Naive thymus-derived CD4-positive, alpha-beta T cell (primary cell): Measurements from ENCODE around the gene TGFBI. TPM values are rescaled to one million over a fixed set of nuclear protein-coding genes. Genes with fewer than 3 reads are reported as not detected.

ENCODE experiments used
- ATAC-seq: fragments of 150-1000 bp; cut with Tn5 transposase; 2 replicates; pipeline ENCODE4 v1.10.0; 2021; ENCODE audit warnings: mild to moderate bottlenecking, moderate library complexity
- CTCF ChIA-PET: fragments of 350-600 bp; sonication (Branson Sonifier 250); formaldehyde crosslinking; loops from one replicate; lab custom pipeline; 2021; ENCODE audit warnings: antibody characterized with exemption; lab: Charles Lee
- POLR2A ChIA-PET: fragments of 350-600 bp; sonication (Branson Sonifier 250); formaldehyde crosslinking; loops from one replicate; lab custom pipeline; 2021; ENCODE audit warnings: antibody characterized with exemption, inconsistent platforms; lab: Charles Lee
- DNase-seq, 9 donors: peaks; one replicate each; pipeline versions ENCODE4 v3.0.0 to v3.0.0-alpha.2; 2020 to 2022; ENCODE audit warnings: mixed read lengths in 1 of 9
- H3K27ac ChIP-seq: one replicate; pipeline ENCODE4 v1.7.0; 2013; ENCODE audit warnings: mild to moderate bottlenecking, low read depth, low read length, moderate library complexity
- H3K27me3 ChIP-seq, 2 donors: one replicate each; pipeline ENCODE4 v1.7.0; 2013; ENCODE audit warnings: low read length in 2 of 2, mild to moderate bottlenecking in 2 of 2, moderate library complexity in 2 of 2; ENCODE audit not compliant: control insufficient read depth in 2 of 2, insufficient read depth in 2 of 2
- H3K36me3 ChIP-seq, 3 experiments: 1 replicate in 2 of 3; 2 replicates in 1 of 3; pipeline ENCODE4 v1.7.0; 2013; ENCODE audit warnings: low read length in 3 of 3, mild to moderate bottlenecking in 3 of 3, moderate library complexity in 1 of 3; ENCODE audit not compliant: insufficient read depth in 3 of 3, control insufficient read depth in 2 of 3
- H3K4me1 ChIP-seq, 2 donors: one replicate each; pipeline ENCODE4 v1.7.0; 2013; ENCODE audit warnings: low read length in 2 of 2, mild to moderate bottlenecking in 2 of 2, moderate library complexity in 1 of 2; ENCODE audit not compliant: control insufficient read depth in 2 of 2, insufficient read depth in 2 of 2
- H3K4me3 ChIP-seq: 2 replicates; pipeline ENCODE4 v1.7.0; 2013; ENCODE audit warnings: mild to moderate bottlenecking, low read length
- H3K9me3 ChIP-seq, 3 experiments: 1 replicate in 2 of 3; 2 replicates in 1 of 3; pipeline ENCODE4 v1.7.0; 2013; ENCODE audit warnings: low read length in 3 of 3; ENCODE audit not compliant: control insufficient read depth in 2 of 3
- H3K27ac Mint-ChIP-seq, 9 donors: one replicate each; pipeline ENCODE4 v1.8.0; 2020 to 2022; ENCODE audit warnings: mixed read lengths in 9 of 9, mild to moderate bottlenecking in 8 of 9, moderate library complexity in 5 of 9, inconsistent platforms in 2 of 9
- H3K27me3 Mint-ChIP-seq, 5 donors: one replicate each; pipeline ENCODE4 v1.8.0; 2021 to 2022; ENCODE audit warnings: mixed read lengths in 5 of 5, mild to moderate bottlenecking in 1 of 5
- H3K36me3 Mint-ChIP-seq, 5 donors: one replicate each; pipeline ENCODE4 v1.8.0; 2020 to 2022; ENCODE audit warnings: mixed read lengths in 5 of 5, mild to moderate bottlenecking in 3 of 5, inconsistent platforms in 1 of 5
- H3K4me1 Mint-ChIP-seq, 7 donors: one replicate each; pipeline ENCODE4 v1.8.0; 2020 to 2022; ENCODE audit warnings: mixed read lengths in 7 of 7, mild to moderate bottlenecking in 3 of 7, inconsistent platforms in 1 of 7
- H3K4me3 Mint-ChIP-seq, 10 donors: one replicate each; pipeline ENCODE4 v1.8.0; 2020 to 2022; ENCODE audit warnings: mild to moderate bottlenecking in 10 of 10, mixed read lengths in 10 of 10, moderate library complexity in 6 of 10, inconsistent platforms in 2 of 10
- H3K9me3 Mint-ChIP-seq, 11 donors: one replicate each; pipeline ENCODE4 v1.8.0; 2020 to 2022; ENCODE audit warnings: mixed read lengths in 11 of 11, mild to moderate bottlenecking in 4 of 11, inconsistent platforms in 1 of 11, moderate library complexity in 1 of 11
- intact Hi-C, 2 donors: fragments of 100-400 bp; cut with micrococcal nuclease; formaldehyde crosslinking; loops; one replicate each; pipeline ENCODE4 v1.15.1; 2023
- polyA plus RNA-seq, 2 donors: library from polyadenylated mRNA; unstranded; fragments of 300-500 nt; fragmentation: Illumina TruSeq; gene quantifications; one replicate each; pipeline ENCODE4 v1.2.3, GENCODE V29; 2021
- total RNA-seq, 6 experiments: library from RNA in 5 of 6; stranded (reverse) in 5 of 6; gene quantifications; 1 replicate in 5 of 6; 2 replicates in 1 of 6; pipeline ENCODE4 v1.2.3 and lab custom pipeline; 2021 to 2026

Gene TGFBI
- total and polyA plus RNA-seq, 7 experiments from 2014 or later = 0.07 to 167 (median 18.5) TPM; not detected in 1

DNA sequence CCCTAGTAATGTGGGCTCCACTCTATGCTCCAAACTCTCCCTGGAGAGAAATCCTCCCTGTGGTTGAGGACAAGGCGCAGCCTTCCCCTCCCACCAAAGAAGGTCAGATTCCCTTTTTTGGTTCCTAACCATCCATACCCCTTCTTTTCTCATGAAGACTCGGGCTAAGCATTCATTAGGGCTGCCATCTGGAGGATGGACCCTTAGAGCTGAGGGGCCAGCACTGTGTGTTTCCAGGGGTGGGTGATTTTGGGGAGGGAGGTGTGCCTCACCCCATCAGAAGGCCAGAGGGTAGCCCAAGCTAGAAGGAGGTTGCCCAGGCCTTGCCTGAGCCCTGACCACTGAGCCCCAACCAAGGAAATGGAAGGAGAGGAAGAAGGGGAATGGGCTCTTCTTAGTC, 36.8 kb downstream of the TGFBI start:
- DNase-seq (no peak), ATAC-seq (no peak)
- Mint-ChIP-seq H3K4me3 (no peak overlapping the region), H3K27ac (no peak overlapping the region), H3K4me1 (peaks cover 0 to 2% (median 0%) of the 10 kb centered on the region in 7 donors), H3K9me3 (peaks cover 0 to 5% (median 0%) of the 10 kb centered on the region in 11 donors), H3K27me3 (peaks cover 5 to 24% (median 11%) of the 10 kb centered on the region in 5 donors), H3K36me3 (no peaks in the 10 kb centered on the region)
- intact Hi-C loops = no loop called here
- H3K9me3 ChIP-seq = no peaks in the 10 kb centered on the region
- no peaks in the 10 kb centered on the region for H3K36me3 ChIP-seq
- H3K27ac ChIP-seq = no peak overlapping the region
- H3K27me3 ChIP-seq = no peaks in the 10 kb centered on the region
- no peak overlapping the region for H3K4me3 ChIP-seq
- ChIA-PET POLR2A (no interaction called here), CTCF (no interaction called here)
- H3K4me1 ChIP-seq = no peaks in the 10 kb centered on the region

DNA sequence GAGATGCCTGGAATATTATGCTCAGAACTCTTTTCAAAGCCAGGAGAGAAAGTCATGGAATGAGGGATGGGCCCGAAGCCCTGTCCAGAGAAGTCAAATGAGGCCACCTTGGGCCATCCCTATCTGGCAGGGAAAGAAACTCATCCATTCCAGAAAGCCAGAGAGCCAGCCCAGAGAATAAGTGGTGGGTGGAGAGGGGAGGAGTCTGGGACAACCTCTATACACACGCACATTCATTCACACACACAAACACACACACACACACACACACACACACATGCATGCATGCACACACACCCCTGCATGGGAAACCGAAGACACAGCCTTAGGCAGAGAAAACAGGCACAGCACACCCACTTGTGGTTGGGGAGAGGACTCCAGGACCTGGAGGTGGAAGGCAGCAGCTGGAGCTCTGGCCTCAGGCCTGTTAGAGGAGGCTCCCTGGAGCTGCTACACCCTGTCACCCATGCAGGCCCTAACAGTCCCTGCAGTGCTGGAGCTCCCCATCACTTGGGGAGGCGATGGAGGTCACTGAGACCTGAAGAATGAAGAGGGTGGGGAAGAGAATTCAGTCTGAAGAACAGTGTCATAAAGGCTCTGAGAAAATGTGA, 38.0 kb downstream of the TGFBI start:
- H3K9me3 Mint-ChIP-seq = peaks cover 0 to 5% (median 0%) of the 10 kb centered on the region in 11 donors
- Histone ChIP-seq H3K36me3 (no peaks in the 10 kb centered on the region), H3K4me1 (no peaks in the 10 kb centered on the region), H3K9me3 (no peaks in the 10 kb centered on the region), H3K27me3 (no peaks in the 10 kb centered on the region), H3K4me3 (no peak overlapping the region), H3K27ac (no peak overlapping the region)
- H3K27me3 Mint-ChIP-seq = peaks cover 5 to 24% (median 18%) of the 10 kb centered on the region in 5 donors
- no peak for ATAC-seq
- H3K36me3 Mint-ChIP-seq = no peaks in the 10 kb centered on the region
- POLR2A ChIA-PET = no interaction called here
- H3K27ac Mint-ChIP-seq = no peak overlapping the region
- intact Hi-C loops = no loop called here
- DNase-seq = no peak
- H3K4me3 Mint-ChIP-seq = no peak overlapping the region
- CTCF ChIA-PET = no interaction called here
- peaks cover 0 to 2% (median 0%) of the 10 kb centered on the region in 7 donors for H3K4me1 Mint-ChIP-seq

DNA sequence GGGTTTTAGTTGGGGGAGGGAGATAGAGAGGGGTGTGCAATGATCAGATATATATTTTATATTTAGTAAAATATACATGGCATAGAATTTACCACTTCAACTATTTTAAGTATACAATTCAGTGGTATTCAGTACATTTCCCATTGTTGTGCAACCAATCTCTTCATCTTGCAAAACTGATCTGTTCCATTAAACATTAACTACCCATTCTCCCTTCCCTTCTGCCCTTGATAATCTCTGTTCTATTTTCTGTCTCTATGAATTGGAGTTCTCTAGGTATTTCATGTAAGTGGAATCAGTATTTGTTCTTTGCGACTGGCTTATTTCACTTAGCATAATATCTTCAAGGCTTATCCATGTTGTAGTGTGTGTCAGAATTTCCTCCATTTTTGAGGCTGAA, 38.6 kb downstream of the TGFBI start:
- DNase-seq = no peak
- Mint-ChIP-seq H3K4me1 (peaks cover 0 to 2% (median 0%) of the 10 kb centered on the region in 7 donors), H3K36me3 (no peaks in the 10 kb centered on the region), H3K4me3 (no peak overlapping the region), H3K27ac (no peak overlapping the region), H3K9me3 (peaks cover 0 to 5% (median 0%) of the 10 kb centered on the region in 11 donors), H3K27me3 (peaks cover 5 to 25% (median 18%) of the 10 kb centered on the region in 5 donors)
- Histone ChIP-seq H3K4me1 (no peaks in the 10 kb centered on the region), H3K4me3 (no peak overlapping the region), H3K27ac (no peak overlapping the region), H3K27me3 (no peaks in the 10 kb centered on the region), H3K9me3 (no peaks in the 10 kb centered on the region), H3K36me3 (no peaks in the 10 kb centered on the region)
- intact Hi-C loops = no loop called here
- CTCF ChIA-PET = no interaction called here
- POLR2A ChIA-PET = no interaction called here
- no peak for ATAC-seq

DNA sequence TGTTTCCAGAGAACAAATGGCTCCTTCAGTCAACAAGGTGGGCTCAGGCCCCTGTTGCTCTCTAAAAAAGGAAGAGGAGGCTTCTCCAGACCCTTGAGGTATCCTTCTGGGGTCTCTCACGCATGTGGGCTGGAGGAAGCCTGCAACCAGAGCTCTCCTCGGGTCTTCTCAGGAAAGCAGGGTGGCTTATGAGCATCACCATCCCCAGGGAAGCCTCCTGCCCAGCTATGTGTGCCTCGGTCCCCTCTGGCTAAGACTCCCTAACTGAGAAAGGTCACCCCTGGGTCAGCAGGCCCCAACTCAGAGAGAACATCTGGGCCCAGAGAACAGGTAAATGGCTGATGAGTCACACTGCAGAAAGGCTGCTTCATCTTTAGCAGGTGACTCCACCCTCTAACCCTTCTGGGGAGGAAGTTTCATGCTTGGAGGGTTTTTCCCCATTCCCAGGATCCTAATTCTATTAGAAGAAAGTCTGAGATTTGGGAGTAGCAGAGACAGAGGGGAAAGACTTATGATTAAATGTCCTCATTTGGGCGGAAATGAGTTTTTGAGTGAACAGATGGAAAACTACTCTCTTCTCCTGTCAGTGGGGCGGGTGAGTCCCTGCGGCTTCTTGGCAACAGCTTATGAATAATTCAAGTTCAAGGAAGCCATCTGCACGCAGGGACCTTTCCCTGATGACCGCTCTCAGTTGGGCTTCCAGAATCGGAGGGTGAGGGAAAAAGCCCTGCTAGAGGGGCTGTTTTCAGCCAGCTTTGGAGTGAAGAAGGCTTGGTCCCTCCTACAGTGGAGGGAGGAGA, 41.9 kb downstream of the TGFBI start:
- CTCF ChIA-PET = interaction anchor here (0.7 kb wide), 1 partner anchor 991 kb away, joined by 3 read pairs; no protein-coding TSS in a partner anchor
- peaks cover 0 to 5% (median 0%) of the 10 kb centered on the region in 11 donors for H3K9me3 Mint-ChIP-seq
- H3K36me3 Mint-ChIP-seq = no peaks in the 10 kb centered on the region
- intact Hi-C loops = no loop called here
- H3K36me3 ChIP-seq = no peaks in the 10 kb centered on the region
- ATAC-seq (no peak), DNase-seq (no peak)
- H3K4me3 Mint-ChIP-seq = no peak overlapping the region
- H3K4me1 ChIP-seq = no peaks in the 10 kb centered on the region
- H3K27me3 ChIP-seq = no peaks in the 10 kb centered on the region
- no peak overlapping the region for H3K27ac Mint-ChIP-seq
- peaks cover 5 to 25% (median 16%) of the 10 kb centered on the region in 5 donors for H3K27me3 Mint-ChIP-seq
- H3K4me1 Mint-ChIP-seq = peaks cover 0 to 2% (median 0%) of the 10 kb centered on the region in 7 donors
- no peak overlapping the region for H3K4me3 ChIP-seq
- POLR2A ChIA-PET = no interaction called here
- no peaks in the 10 kb centered on the region for H3K9me3 ChIP-seq
- H3K27ac ChIP-seq = no peak overlapping the region

DNA sequence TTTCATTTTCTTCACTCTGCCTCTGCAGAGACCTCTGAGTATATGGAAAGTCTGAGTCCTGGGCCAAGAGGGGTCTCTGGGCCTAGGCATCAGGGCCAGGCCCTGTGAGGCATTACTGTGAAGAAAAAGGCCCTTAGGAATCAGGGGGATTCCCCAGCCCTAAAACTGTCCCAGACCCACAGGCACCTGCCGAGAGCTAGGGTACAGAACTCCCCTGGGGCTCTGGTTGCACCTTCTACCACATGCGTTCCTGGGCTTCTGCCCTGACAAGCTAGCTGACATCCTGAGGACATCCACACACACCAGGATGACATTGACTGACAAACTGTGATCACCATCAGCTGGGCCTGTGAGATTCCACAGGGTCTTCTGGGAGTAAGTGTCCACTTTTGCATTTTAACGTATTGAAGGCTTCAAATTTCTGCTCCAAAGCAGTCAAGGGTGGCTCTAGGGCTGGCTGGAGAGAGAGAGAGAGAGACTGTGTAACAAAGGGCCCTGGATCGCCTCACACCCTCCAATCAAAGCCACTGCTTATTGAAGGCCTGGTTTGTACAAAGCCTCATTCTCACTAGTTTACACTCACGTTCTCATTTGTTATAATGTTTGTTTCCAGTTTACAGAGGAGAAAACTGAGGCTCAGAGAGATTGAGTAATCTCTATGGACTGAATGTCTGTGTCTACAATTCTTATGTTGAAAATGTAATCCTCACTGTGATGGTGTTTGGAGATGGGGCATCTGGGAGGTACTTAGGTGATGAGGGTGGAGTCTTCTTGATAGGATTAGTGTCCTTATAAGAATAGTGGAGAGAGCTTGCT, 45.1 kb downstream of the TGFBI start:
- Mint-ChIP-seq H3K36me3 (no peaks in the 10 kb centered on the region), H3K27me3 (peaks cover 29 to 44% (median 36%) of the 10 kb centered on the region in 5 donors), H3K4me1 (peaks cover 0 to 2% (median 0%) of the 10 kb centered on the region in 7 donors), H3K27ac (no peak overlapping the region), H3K4me3 (no peak overlapping the region), H3K9me3 (peaks cover 0 to 5% (median 2%) of the 10 kb centered on the region in 11 donors)
- Histone ChIP-seq H3K9me3 (no peaks in the 10 kb centered on the region), H3K4me3 (no peak overlapping the region), H3K4me1 (no peaks in the 10 kb centered on the region), H3K27ac (no peak overlapping the region), H3K27me3 (no peaks in the 10 kb centered on the region), H3K36me3 (no peaks in the 10 kb centered on the region)
- intact Hi-C loops = no loop called here
- ChIA-PET POLR2A (no interaction called here), CTCF (no interaction called here)
- ATAC-seq = no peak
- DNase-seq = no peak

DNA sequence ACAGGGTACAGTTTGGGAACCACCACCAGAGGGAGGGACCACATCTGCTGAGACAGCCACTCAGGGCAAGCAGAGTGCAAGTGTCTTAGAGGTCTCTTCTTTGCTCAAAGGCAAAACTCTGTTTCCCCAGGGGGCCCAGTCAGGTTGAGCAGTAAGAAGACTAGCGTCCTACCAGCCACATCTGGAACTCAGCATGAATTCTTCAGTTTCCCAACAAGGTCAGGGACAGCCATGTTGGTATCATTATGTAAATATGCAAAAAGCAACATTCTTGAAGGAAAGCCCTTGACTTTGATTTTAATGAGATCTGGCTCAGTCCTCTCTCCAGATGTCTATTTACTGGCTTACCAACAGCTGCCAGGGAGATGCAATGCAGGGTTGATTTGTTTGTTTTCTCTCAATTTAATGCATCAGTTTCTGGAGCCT, 46.7 kb downstream of the TGFBI start:
- no peak overlapping the region for H3K4me3 ChIP-seq
- no peaks in the 10 kb centered on the region for H3K27me3 ChIP-seq
- Mint-ChIP-seq H3K36me3 (no peaks in the 10 kb centered on the region), H3K4me1 (peaks cover 0 to 12% (median 0%) of the 10 kb centered on the region in 7 donors), H3K27ac (no peak overlapping the region), H3K27me3 (peaks cover 32 to 47% (median 42%) of the 10 kb centered on the region in 5 donors), H3K9me3 (peaks cover 0 to 5% (median 0%) of the 10 kb centered on the region in 11 donors), H3K4me3 (no peak overlapping the region)
- DNase-seq (no peak), ATAC-seq (no peak)
- H3K36me3 ChIP-seq = no peaks in the 10 kb centered on the region
- intact Hi-C loops = no loop called here
- H3K27ac ChIP-seq = no peak overlapping the region
- peaks cover 0 to 4% of the 10 kb centered on the region in 2 donors for H3K4me1 ChIP-seq
- POLR2A ChIA-PET = no interaction called here
- CTCF ChIA-PET = no interaction called here
- H3K9me3 ChIP-seq = no peaks in the 10 kb centered on the region
